Cardiac muscle cell (in vitro differentiated cells and primary cell): ENCODE data around the gene TBC1D10B. TPM values are rescaled to one million over a fixed set of nuclear protein-coding genes. Genes with fewer than 3 reads are reported as not detected.

Experiments
- DNase-seq, 2 donors: peaks; one replicate each; pipeline versions ENCODE4 v3.0.0 to v3.0.0-alpha.2; 2010 to 2017; ENCODE audit warnings: low read depth in 1 of 2, low spot score in 1 of 2
- H3K27ac ChIP-seq: fragments of 200-600 bp; sonication (generic); 2 replicates; pipeline ENCODE4 v1.5.1; 2016
- H3K27me3 ChIP-seq: fragments of 200-600 bp; sonication (generic); 2 replicates; pipeline ENCODE4 v1.6.0; 2016; ENCODE audit warnings: control low read depth
- H3K36me3 ChIP-seq: fragments of 200-600 bp; sonication (generic); 2 replicates; pipeline ENCODE4 v1.5.1; 2016; ENCODE audit warnings: control low read depth
- H3K4me1 ChIP-seq: fragments of 200-600 bp; sonication (generic); 2 replicates; pipeline ENCODE4 v1.8.1; 2017; ENCODE audit warnings: low read depth, mild to moderate bottlenecking, mixed run types
- H3K4me3 ChIP-seq: fragments of 200-600 bp; sonication (generic); 2 replicates; pipeline ENCODE4 v1.5.1; 2016; ENCODE audit warnings: mild to moderate bottlenecking
- H3K9me3 ChIP-seq: fragments of 200-600 bp; sonication (generic); 2 replicates; pipeline ENCODE4 v1.5.1; 2017; ENCODE audit warnings: low read depth, mild to moderate bottlenecking, control low read depth
- polyA plus RNA-seq: library from polyadenylated mRNA; unstranded; fragments of >200 nt; fragmentation: Nextera tagmentation; extraction: Ambion mirVana; gene quantifications from 2 replicates; pipeline ENCODE4 v1.2.1, GENCODE V29; 2016
- total RNA-seq: library from RNA; depleted of rRNA; stranded (reverse); fragments of >200 nt; gene quantifications from 2 replicates; pipeline ENCODE4 v1.2.3, GENCODE V29; 2016
- TF ChIP-seq, protein P1 (sequence below): IDR thresholded peaks from 2 replicates; pipeline ENCODE4 v1.5.1; 2012; ENCODE audit warnings: low read depth, mild to moderate bottlenecking, low read length

Gene TBC1D10B
- total and polyA plus RNA-seq, 2 experiments from 2014 or later = 39.9 to 58.4 TPM

DNA sequence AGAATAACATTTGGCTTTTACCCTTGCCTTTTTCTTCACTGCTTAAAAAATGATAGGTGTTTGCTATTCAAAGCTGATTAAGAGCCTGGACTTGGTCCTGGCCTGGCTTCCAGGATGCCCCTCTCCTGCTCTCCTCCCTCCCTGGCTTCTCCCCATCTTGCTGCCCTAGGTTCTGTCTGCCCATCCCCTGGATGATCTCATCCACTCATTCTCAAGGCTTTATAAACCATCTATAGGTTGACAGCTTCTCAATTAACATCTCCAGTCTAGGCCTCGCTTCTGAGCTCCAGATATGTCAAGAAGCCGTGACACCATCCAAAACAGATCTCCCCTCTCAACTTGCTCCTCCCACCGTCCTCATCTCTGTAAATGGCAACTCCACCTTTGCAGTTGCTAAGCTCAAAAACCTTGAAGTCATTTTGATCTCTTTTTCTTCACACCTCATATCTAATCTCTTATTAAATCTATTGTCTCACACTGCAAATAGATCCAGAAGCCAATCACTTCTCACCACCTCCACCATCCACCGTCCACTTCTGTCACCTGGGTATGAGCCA, 45.8 kb upstream of the TBC1D10B start:
- no peaks in the 10 kb centered on the region for H3K9me3 ChIP-seq
- no peak overlapping the region for H3K27ac ChIP-seq
- no peaks in the 10 kb centered on the region for H3K27me3 ChIP-seq
- no peak overlapping the region for H3K4me3 ChIP-seq
- DNase-seq = no peak
- peaks cover 3% of the 10 kb centered on the region for H3K36me3 ChIP-seq
- H3K4me1 ChIP-seq = no peaks in the 10 kb centered on the region
- TF ChIP-seq, protein P1, sequence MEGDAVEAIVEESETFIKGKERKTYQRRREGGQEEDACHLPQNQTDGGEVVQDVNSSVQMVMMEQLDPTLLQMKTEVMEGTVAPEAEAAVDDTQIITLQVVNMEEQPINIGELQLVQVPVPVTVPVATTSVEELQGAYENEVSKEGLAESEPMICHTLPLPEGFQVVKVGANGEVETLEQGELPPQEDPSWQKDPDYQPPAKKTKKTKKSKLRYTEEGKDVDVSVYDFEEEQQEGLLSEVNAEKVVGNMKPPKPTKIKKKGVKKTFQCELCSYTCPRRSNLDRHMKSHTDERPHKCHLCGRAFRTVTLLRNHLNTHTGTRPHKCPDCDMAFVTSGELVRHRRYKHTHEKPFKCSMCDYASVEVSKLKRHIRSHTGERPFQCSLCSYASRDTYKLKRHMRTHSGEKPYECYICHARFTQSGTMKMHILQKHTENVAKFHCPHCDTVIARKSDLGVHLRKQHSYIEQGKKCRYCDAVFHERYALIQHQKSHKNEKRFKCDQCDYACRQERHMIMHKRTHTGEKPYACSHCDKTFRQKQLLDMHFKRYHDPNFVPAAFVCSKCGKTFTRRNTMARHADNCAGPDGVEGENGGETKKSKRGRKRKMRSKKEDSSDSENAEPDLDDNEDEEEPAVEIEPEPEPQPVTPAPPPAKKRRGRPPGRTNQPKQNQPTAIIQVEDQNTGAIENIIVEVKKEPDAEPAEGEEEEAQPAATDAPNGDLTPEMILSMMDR = no peak

- no peak overlapping the region for H3K27ac ChIP-seq
- H3K27me3 ChIP-seq = no peaks in the 10 kb centered on the region
- H3K9me3 ChIP-seq = no peaks in the 10 kb centered on the region
- peaks cover 3% of the 10 kb centered on the region for H3K36me3 ChIP-seq
- H3K4me3 ChIP-seq = no peak overlapping the region
- no peak for DNase-seq
- H3K4me1 ChIP-seq = no peaks in the 10 kb centered on the region
- TF ChIP-seq, protein P1 = no peak
Observed at GRCh38 chr16:30414159-30414558, 43.9 kb upstream of the TBC1D10B start.

DNA sequence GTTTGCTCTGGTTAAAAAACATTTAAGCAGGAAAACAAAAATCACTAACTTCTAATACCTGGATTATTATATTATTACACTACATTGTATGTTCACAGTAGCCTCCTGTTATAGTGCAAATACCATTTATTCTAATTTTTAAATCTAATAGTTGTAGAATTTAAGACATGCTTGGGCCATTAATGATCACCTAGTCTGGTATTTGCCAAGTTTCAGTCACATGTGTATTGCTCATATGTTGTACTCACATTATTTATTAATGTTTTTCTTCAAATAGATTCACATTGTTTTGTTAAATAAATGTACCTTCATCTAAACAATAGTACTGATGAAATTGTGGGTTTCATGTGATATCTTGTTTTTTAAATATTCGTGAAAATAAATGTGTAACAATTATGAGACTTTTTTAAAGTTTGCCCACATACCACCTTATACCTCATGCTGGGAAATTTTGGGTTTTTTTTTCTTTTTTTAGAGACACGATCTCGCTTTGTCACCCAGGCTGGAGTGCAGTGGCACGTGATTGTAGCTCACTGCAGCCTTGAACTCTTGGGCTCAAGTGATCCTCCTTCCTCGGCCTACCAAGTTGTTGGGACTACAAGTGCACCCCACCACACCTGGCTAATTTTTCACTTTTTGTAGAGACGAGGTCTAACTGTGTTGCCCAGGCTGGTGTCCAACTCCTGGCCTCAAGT, 43.0 kb upstream of the TBC1D10B start:
- TF ChIP-seq, protein P1 = no peak
- H3K4me1 ChIP-seq = no peaks in the 10 kb centered on the region
- H3K36me3 ChIP-seq = peaks cover 3% of the 10 kb centered on the region

GRCh38 chr16:30409125-30410060, 39.1 kb upstream of the TBC1D10B start:
- Histone ChIP-seq H3K27me3 (no peaks in the 10 kb centered on the region), H3K36me3 (peaks cover 3% of the 10 kb centered on the region), H3K9me3 (no peaks in the 10 kb centered on the region), H3K27ac (peak overlapping the region; percentile 13), H3K4me1 (no peaks in the 10 kb centered on the region), H3K4me3 (no peak overlapping the region)
- peak; percentile 91 to 93 for DNase-seq
- TF ChIP-seq, protein P1 = peak; percentile 98

More for the DNA sequence above, 43.0 kb upstream of the TBC1D10B start:
- no peak for DNase-seq
- Histone ChIP-seq H3K9me3 (no peaks in the 10 kb centered on the region), H3K27me3 (no peaks in the 10 kb centered on the region), H3K27ac (no peak overlapping the region), H3K4me3 (no peak overlapping the region)

DNA sequence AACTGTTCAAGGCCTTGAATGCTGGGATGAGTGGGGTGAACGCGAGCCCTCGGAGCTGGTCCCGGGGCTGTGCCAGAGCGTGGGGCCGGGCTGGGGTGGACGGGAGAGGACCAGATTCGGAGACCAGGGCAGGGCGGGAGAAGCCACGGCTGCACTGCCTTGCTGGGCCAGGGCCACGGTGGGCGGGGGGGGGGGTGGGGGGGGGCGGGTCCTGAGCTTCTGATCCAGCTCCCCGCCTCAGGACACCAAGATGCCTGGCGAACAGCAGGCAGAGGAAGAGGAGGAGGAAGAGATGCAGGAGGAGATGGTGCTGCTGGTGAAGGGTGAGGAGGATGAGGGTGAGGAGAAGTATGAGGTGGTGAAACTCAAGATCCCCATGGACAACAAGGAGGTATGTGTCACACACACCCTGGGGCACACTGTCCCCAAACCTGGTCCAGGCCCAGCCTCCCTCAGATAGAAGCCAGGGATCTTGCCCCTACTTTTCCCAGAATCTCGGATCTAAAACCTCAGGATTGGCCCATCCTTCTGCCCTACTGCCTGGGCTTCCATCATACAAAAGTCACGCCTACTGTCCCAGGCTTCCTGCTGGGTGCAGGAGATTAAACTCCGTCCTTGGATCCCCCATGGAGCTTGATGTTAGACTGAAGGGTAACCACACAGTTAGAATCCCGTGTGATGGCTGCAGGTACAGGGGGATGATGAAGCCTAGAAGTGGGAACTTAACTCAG, 37.7 kb upstream of the TBC1D10B start:
- TF ChIP-seq, protein P1 = no peak
- no peaks in the 10 kb centered on the region for H3K4me1 ChIP-seq
- peak overlapping the region; percentile 66 for H3K27ac ChIP-seq
- no peaks in the 10 kb centered on the region for H3K9me3 ChIP-seq
- peak overlapping the region; percentile 46 for H3K4me3 ChIP-seq
- H3K27me3 ChIP-seq = no peaks in the 10 kb centered on the region
- peaks cover 3% of the 10 kb centered on the region for H3K36me3 ChIP-seq
- no peak for DNase-seq
